GM18870 (cell line): Measurements from ENCODE around the gene ABLIM1.

ENCODE experiments used
- ATAC-seq: cut with Tn5 transposase; IDR thresholded peaks from one replicate; pipeline ENCODE4 v1.9.1; 2021; ENCODE audit warnings: moderate library complexity; ENCODE audit not compliant: unreplicated experiment

Gene ABLIM1

GRCh38 chr10:114648368-114648767 is 9.7 kb downstream of the ABLIM1 start:
- ATAC-seq, result no peak

GRCh38 chr10:114647545-114648138 is 10.4 kb downstream of the ABLIM1 start:
- no peak for ATAC-seq

- ATAC-seq, result no peak
These were observed 11.6 kb downstream of the ABLIM1 start for GRCh38 chr10:114646426-114646825.

- no peak for ATAC-seq
These were observed 12.4 kb downstream of the ABLIM1 start for GRCh38 chr10:114645706-114646105.

GRCh38 chr10:114643158-114643557 is 14.9 kb downstream of the ABLIM1 start:
- no peak for ATAC-seq

GRCh38 chr10:114642729-114643128 is 15.3 kb downstream of the ABLIM1 start:
- no peak for ATAC-seq

GRCh38 chr10:114638821-114639625 is 19.1 kb downstream of the ABLIM1 start:
- ATAC-seq, result peak; percentile 84

- no peak for ATAC-seq
These were observed 22.1 kb downstream of the ABLIM1 start for GRCh38 chr10:114635797-114636550.

- ATAC-seq, result no peak
These were observed 23.0 kb downstream of the ABLIM1 start for GRCh38 chr10:114635101-114635500.

GRCh38 chr10:114634609-114634979 is 23.5 kb downstream of the ABLIM1 start:
- no peak for ATAC-seq

GRCh38 chr10:114632869-114633715 is 25.0 kb downstream of the ABLIM1 start:
- peak; percentile 39 for ATAC-seq

- peak; percentile 68 for ATAC-seq
These were observed 26.2 kb downstream of the ABLIM1 start for GRCh38 chr10:114631666-114632417.

- no peak for ATAC-seq
These were observed 26.9 kb downstream of the ABLIM1 start for GRCh38 chr10:114631090-114631665.

GRCh38 chr10:114629824-114630730 is 28.0 kb downstream of the ABLIM1 start:
- ATAC-seq, result no peak

- ATAC-seq, result no peak
These were observed 28.8 kb downstream of the ABLIM1 start for GRCh38 chr10:114629083-114629823.

- ATAC-seq, result no peak
These were observed 30.0 kb downstream of the ABLIM1 start for GRCh38 chr10:114628106-114628505.

GRCh38 chr10:114626841-114627240 is 31.2 kb downstream of the ABLIM1 start:
- no peak for ATAC-seq
